Neural cell (in vitro differentiated cells): Measurements from ENCODE around the gene RP9.

Source experiments
- EP300 ChIP-seq: fragments of 450-650 bp; conservative IDR thresholded peaks from 2 replicates; pipeline ENCODE4 v1.6.1; 2014; ENCODE audit warnings: antibody characterized with exemption, mild to moderate bottlenecking, moderate library complexity; ENCODE audit not compliant: poor library complexity, severe bottlenecking
- EZH2 ChIP-seq: fragments of 200-600, 300-800 bp; shearing (Covaris generic), sonication (generic); IDR thresholded peaks from 2 replicates; pipeline ENCODE4 v1.6.1; 2014; ENCODE audit warnings: antibody characterized with exemption, low read length, borderline replicate concordance, mild to moderate bottlenecking; ENCODE audit not compliant: insufficient read depth, poor library complexity, severe bottlenecking
- MXI1 ChIP-seq: fragments of 450-650 bp; conservative IDR thresholded peaks from 2 replicates; pipeline ENCODE4 v1.6.1; 2014; ENCODE audit warnings: antibody characterized with exemption, mild to moderate bottlenecking; ENCODE audit not compliant: poor library complexity, severe bottlenecking
- POLR2AphosphoS5 ChIP-seq: IDR thresholded peaks from 2 replicates; pipeline ENCODE4 v1.6.1; 2012
- RAD21 ChIP-seq: fragments of 450-650 bp; conservative IDR thresholded peaks from 2 replicates; pipeline ENCODE4 v1.6.1; 2014; ENCODE audit warnings: antibody characterized with exemption, mild to moderate bottlenecking, moderate library complexity
- SMC3 ChIP-seq: fragments of 450-650 bp; conservative IDR thresholded peaks from 2 replicates; pipeline ENCODE4 v1.6.1; 2014; ENCODE audit warnings: antibody characterized with exemption, mild to moderate bottlenecking, moderate library complexity; ENCODE audit not compliant: poor library complexity
- TAF1 ChIP-seq: IDR thresholded peaks from 2 replicates; pipeline ENCODE4 v1.6.1; 2012; ENCODE audit warnings: low read depth
- TF ChIP-seq, protein P1 (sequence below): IDR thresholded peaks from 2 replicates; pipeline ENCODE4 v1.6.1; 2012; ENCODE audit warnings: borderline replicate concordance
- TF ChIP-seq, protein P2 (sequence below): fragments of 450-650 bp; IDR thresholded peaks from 2 replicates; pipeline ENCODE4 v1.5.1; 2014; ENCODE audit warnings: antibody characterized with exemption, mild to moderate bottlenecking, moderate library complexity; ENCODE audit not compliant: poor library complexity, severe bottlenecking

DNA sequence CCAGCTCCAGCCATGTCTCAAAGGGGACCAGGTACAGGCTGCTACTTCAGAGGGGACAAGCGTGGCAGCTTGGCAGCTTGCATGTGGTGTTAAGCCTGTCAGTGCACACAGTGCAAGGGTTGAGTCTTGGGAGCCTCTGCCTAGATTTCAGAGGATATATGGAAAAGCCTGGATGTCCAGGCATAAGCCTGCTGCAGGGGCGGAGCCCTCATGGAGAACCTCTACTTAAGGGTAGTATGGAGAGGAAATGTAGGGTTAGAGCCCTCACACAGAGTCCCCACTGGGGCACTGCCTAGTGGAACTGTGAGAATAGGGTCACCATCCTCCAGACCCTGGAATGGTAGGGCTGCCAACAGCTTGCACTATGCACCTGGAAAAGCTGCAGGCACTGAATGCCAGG is 38.9 kb downstream of the RP9 start:
- TF ChIP-seq, protein P1, sequence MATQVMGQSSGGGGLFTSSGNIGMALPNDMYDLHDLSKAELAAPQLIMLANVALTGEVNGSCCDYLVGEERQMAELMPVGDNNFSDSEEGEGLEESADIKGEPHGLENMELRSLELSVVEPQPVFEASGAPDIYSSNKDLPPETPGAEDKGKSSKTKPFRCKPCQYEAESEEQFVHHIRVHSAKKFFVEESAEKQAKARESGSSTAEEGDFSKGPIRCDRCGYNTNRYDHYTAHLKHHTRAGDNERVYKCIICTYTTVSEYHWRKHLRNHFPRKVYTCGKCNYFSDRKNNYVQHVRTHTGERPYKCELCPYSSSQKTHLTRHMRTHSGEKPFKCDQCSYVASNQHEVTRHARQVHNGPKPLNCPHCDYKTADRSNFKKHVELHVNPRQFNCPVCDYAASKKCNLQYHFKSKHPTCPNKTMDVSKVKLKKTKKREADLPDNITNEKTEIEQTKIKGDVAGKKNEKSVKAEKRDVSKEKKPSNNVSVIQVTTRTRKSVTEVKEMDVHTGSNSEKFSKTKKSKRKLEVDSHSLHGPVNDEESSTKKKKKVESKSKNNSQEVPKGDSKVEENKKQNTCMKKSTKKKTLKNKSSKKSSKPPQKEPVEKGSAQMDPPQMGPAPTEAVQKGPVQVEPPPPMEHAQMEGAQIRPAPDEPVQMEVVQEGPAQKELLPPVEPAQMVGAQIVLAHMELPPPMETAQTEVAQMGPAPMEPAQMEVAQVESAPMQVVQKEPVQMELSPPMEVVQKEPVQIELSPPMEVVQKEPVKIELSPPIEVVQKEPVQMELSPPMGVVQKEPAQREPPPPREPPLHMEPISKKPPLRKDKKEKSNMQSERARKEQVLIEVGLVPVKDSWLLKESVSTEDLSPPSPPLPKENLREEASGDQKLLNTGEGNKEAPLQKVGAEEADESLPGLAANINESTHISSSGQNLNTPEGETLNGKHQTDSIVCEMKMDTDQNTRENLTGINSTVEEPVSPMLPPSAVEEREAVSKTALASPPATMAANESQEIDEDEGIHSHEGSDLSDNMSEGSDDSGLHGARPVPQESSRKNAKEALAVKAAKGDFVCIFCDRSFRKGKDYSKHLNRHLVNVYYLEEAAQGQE: no peak
- TF ChIP-seq EZH2: no peak
- TF ChIP-seq, protein P2, sequence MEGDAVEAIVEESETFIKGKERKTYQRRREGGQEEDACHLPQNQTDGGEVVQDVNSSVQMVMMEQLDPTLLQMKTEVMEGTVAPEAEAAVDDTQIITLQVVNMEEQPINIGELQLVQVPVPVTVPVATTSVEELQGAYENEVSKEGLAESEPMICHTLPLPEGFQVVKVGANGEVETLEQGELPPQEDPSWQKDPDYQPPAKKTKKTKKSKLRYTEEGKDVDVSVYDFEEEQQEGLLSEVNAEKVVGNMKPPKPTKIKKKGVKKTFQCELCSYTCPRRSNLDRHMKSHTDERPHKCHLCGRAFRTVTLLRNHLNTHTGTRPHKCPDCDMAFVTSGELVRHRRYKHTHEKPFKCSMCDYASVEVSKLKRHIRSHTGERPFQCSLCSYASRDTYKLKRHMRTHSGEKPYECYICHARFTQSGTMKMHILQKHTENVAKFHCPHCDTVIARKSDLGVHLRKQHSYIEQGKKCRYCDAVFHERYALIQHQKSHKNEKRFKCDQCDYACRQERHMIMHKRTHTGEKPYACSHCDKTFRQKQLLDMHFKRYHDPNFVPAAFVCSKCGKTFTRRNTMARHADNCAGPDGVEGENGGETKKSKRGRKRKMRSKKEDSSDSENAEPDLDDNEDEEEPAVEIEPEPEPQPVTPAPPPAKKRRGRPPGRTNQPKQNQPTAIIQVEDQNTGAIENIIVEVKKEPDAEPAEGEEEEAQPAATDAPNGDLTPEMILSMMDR: no peak
- TF ChIP-seq SMC3: no peak
- no peak for TF ChIP-seq MXI1
- TF ChIP-seq TAF1: no peak
- no peak for TF ChIP-seq EP300
- no peak for TF ChIP-seq RAD21
- no peak for TF ChIP-seq POLR2AphosphoS5
